Smooth muscle cell (in vitro differentiated cells): Measurements from ENCODE around the gene PLCB1. TPM values are rescaled to one million over a fixed set of nuclear protein-coding genes. Genes with fewer than 3 reads are reported as not detected.

Experiments
- DNase-seq: peaks from one replicate; lab custom pipeline; 2025; ENCODE audit not compliant: unreplicated experiment; lab: John Stamatoyannopoulos, UW
- H2AFZ ChIP-seq: fragments of 200-600 bp; sonication (generic); 2 replicates; pipeline ENCODE4 v1.6.0; 2016; ENCODE audit warnings: antibody characterized with exemption, low read depth, mild to moderate bottlenecking
- H3F3A ChIP-seq: fragments of 200-600 bp; sonication (generic); 2 replicates; pipeline ENCODE4 v1.6.0; 2017; ENCODE audit warnings: antibody characterized with exemption, low read depth
- H3K27ac ChIP-seq: fragments of 200-600 bp; sonication (generic); 2 replicates; pipeline ENCODE4 v1.5.1; 2016; ENCODE audit warnings: low read depth, mild to moderate bottlenecking
- H3K27me3 ChIP-seq: fragments of 200-600 bp; sonication (generic); 2 replicates; pipeline ENCODE4 v1.6.1; 2016; ENCODE audit warnings: low read depth, mild to moderate bottlenecking
- H3K36me3 ChIP-seq: fragments of 200-600 bp; sonication (generic); 2 replicates; pipeline ENCODE4 v1.5.1; 2016; ENCODE audit warnings: low read depth
- H3K4me1 ChIP-seq: fragments of 200-600 bp; sonication (generic); 2 replicates; pipeline ENCODE4 v1.5.1; 2016; ENCODE audit warnings: low read depth
- H3K4me2 ChIP-seq: fragments of 200-600 bp; sonication (generic); 2 replicates; pipeline ENCODE4 v1.6.0; 2016; ENCODE audit warnings: mild to moderate bottlenecking
- H3K4me3 ChIP-seq: fragments of 200-600 bp; sonication (generic); 2 replicates; pipeline ENCODE4 v1.5.1; 2016; ENCODE audit warnings: mild to moderate bottlenecking
- H3K79me2 ChIP-seq: fragments of 200-600 bp; sonication (generic); 2 replicates; pipeline ENCODE4 v1.6.0; 2016; ENCODE audit warnings: low read depth, mild to moderate bottlenecking
- H3K9ac ChIP-seq: fragments of 200-600 bp; sonication (generic); 2 replicates; pipeline ENCODE4 v1.6.0; 2016; ENCODE audit warnings: low read depth
- H3K9me3 ChIP-seq: fragments of 200-600 bp; sonication (generic); replicated peaks from 2 replicates; pipeline ENCODE4 v1.5.1; 2016; ENCODE audit warnings: low read depth
- H4K20me1 ChIP-seq: fragments of 200-600 bp; sonication (generic); 2 replicates; pipeline ENCODE4 v1.6.0; 2016; ENCODE audit warnings: low read depth
- WGBS: methylation state at CpG from one replicate; pipeline ENCODE4 v1.1.7; 2016; ENCODE audit warnings: low lambda C conversion rate; 5-methylcytosine and 5-hydroxymethylcytosine counted together
- polyA plus RNA-seq: library from polyadenylated mRNA; unstranded; fragments of >200 nt; fragmentation: Nextera tagmentation; extraction: Ambion mirVana; gene quantifications from 2 replicates; pipeline ENCODE4 v1.2.1, GENCODE V29; 2016
- total RNA-seq: library from RNA; depleted of rRNA; stranded (reverse); fragments of >200 nt; gene quantifications from 2 replicates; pipeline ENCODE4 v1.2.3, GENCODE V29; 2014
- TF ChIP-seq, protein P1 (sequence below): fragments of 200-600 bp; sonication (generic); IDR thresholded peaks from 2 replicates; pipeline ENCODE4 v1.5.1; 2017; ENCODE audit warnings: borderline replicate concordance, mild to moderate bottlenecking, antibody characterized with exemption; ENCODE audit not compliant: insufficient read depth, poor library complexity, severe bottlenecking

PLCB1 gene
- total and polyA plus RNA-seq, 2 experiments from 2014 or later, result 4.7 to 25.3 TPM

DNA sequence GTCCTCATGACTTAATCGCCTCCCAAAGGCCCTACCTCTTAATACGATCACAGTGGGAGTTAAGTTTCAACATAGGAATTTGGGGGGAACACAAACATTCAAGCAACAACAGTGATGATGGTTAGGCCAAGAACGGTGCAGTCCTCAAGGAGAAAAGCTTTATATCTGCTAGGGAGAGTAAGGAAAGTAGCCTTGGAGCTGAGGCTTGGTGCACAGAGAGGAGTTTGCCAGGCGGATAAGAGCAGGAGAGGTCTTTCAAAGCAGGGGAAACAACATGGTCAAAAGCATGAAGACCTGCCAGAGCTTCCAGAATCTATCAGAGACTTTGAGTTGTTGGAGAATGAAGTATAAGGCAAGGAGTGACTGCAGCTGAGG, 119.1 kb downstream of the PLCB1 start:
- H3K27me3 ChIP-seq, result no peaks in the 10 kb centered on the region
- no peak overlapping the region for H2AFZ ChIP-seq
- H3K4me3 ChIP-seq, result no peak overlapping the region
- TF ChIP-seq, protein P1, sequence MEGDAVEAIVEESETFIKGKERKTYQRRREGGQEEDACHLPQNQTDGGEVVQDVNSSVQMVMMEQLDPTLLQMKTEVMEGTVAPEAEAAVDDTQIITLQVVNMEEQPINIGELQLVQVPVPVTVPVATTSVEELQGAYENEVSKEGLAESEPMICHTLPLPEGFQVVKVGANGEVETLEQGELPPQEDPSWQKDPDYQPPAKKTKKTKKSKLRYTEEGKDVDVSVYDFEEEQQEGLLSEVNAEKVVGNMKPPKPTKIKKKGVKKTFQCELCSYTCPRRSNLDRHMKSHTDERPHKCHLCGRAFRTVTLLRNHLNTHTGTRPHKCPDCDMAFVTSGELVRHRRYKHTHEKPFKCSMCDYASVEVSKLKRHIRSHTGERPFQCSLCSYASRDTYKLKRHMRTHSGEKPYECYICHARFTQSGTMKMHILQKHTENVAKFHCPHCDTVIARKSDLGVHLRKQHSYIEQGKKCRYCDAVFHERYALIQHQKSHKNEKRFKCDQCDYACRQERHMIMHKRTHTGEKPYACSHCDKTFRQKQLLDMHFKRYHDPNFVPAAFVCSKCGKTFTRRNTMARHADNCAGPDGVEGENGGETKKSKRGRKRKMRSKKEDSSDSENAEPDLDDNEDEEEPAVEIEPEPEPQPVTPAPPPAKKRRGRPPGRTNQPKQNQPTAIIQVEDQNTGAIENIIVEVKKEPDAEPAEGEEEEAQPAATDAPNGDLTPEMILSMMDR, result no peak
- 92% methylated on average over 4 of the region's 4 CpGs for WGBS
- H4K20me1 ChIP-seq, result no peaks in the 10 kb centered on the region
- H3K9ac ChIP-seq, result no peak overlapping the region
- DNase-seq, result no peak
- H3K4me2 ChIP-seq, result no peak overlapping the region
- no peaks in the 10 kb centered on the region for H3K36me3 ChIP-seq
- no peaks in the 10 kb centered on the region for H3K4me1 ChIP-seq
- no peaks in the 10 kb centered on the region for H3K9me3 ChIP-seq
- no peaks in the 10 kb centered on the region for H3K79me2 ChIP-seq
- H3K27ac ChIP-seq, result no peak overlapping the region
- H3F3A ChIP-seq, result no peaks in the 10 kb centered on the region

DNA sequence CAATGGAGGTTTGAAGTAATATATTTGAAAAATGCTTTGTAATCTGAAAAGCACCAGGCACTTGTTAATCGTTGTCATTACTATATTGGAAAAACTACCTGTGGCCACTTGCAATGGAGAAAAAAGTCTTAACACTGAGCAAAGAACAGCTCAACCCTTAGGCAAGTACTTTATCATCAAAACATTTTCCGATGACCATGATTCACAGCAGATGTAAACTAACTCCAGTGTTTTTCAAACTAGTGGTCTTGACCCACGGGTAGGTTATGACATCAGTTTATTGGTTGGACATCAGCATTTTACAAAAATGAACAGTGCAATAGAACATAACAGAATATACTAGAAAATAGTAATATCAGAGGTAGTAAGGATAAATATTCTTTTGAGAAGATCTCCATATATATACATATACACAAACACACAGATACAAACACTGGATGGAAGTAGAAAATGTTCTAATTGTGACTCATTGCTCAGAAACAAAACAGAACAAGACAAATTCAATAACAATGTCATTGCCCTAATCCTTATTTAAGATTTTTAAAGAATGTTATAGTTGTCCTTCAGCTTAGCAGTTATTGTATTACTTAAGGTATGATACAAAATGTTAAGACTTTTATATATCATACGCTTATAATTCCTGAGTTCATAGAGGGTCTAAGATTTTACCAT, 123.0 kb downstream of the PLCB1 start:
- H3K9me3 ChIP-seq, result no peaks in the 10 kb centered on the region
- H4K20me1 ChIP-seq, result no peaks in the 10 kb centered on the region
- no peak overlapping the region for H2AFZ ChIP-seq
- 78% methylated on average over 4 of the region's 4 CpGs for WGBS
- H3K27ac ChIP-seq, result no peak overlapping the region
- TF ChIP-seq, protein P1, result no peak
- no peaks in the 10 kb centered on the region for H3K4me1 ChIP-seq
- H3F3A ChIP-seq, result no peaks in the 10 kb centered on the region
- H3K9ac ChIP-seq, result no peak overlapping the region
- H3K4me2 ChIP-seq, result no peak overlapping the region
- H3K4me3 ChIP-seq, result no peak overlapping the region
- no peak for DNase-seq
- H3K79me2 ChIP-seq, result no peaks in the 10 kb centered on the region
- no peaks in the 10 kb centered on the region for H3K27me3 ChIP-seq
- no peaks in the 10 kb centered on the region for H3K36me3 ChIP-seq

DNA sequence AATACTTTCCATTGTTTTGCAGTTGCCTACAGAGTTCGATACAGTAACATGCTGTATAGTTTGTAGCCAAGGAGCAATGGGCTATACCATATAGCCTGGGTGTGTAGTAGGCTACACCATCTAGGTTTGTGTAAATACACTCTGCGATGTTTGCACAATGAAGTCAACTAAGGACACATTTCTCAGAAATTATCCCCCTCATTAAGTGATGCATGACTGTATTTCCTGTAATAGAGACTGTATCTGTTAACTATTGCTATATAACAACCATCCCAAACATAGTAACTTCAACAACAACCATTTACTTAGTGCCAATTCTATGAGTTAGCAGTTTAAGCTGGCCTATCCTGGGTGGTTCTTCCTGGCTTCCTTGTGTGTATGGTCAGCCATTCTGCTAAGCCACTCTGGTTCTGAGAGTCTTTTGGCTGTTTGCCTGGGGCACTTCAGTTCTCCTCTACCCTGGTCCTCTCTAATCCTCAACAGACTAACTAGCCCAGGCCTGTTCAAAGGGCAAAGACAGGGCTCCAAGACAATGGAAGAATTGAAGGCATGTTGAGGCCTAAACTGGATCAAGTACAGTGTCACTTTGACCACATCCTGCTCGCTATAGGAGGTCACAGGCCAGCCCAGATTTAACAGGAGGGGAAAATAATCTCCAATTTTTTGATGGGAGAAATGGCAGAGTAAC, 124.0 kb downstream of the PLCB1 start:
- no peaks in the 10 kb centered on the region for H4K20me1 ChIP-seq
- no peak overlapping the region for H3K4me3 ChIP-seq
- no peaks in the 10 kb centered on the region for H3K79me2 ChIP-seq
- H3K27ac ChIP-seq, result no peak overlapping the region
- H3K9me3 ChIP-seq, result no peaks in the 10 kb centered on the region
- H3K36me3 ChIP-seq, result no peaks in the 10 kb centered on the region
- TF ChIP-seq, protein P1, result no peak
- no peak overlapping the region for H2AFZ ChIP-seq
- no peak for DNase-seq
- no peak overlapping the region for H3K4me2 ChIP-seq
- H3F3A ChIP-seq, result no peaks in the 10 kb centered on the region
- no peaks in the 10 kb centered on the region for H3K27me3 ChIP-seq
- WGBS, result 73% methylated on average over 3 of the region's 3 CpGs
- no peak overlapping the region for H3K9ac ChIP-seq
- no peaks in the 10 kb centered on the region for H3K4me1 ChIP-seq
